Measurements from ENCODE around the gene TNFRSF4.

TNFRSF4 gene

DNA sequence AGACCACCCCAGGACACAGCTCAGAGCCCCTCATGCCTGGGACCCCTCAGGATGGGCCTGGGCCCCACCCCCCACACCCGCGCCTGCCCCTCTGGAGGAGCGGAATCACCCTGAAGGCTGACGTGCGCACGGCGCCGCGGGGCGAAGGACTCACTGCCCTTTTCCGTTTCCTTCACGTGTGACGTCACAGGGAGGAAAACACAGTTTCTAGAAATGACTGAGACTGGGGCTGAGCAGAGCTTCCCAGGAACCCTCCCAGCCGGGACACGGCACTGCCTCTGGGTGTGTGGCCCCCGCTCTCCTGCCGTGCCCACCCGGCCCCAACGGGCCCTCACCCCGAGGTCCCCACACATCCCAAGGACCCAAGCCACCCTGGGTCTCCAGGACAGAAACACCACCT is 5.4 kb upstream of the TNFRSF4 start:
- H3K4me1 ChIP-seq (ENCODE audit: control insufficient read depth, insufficient read depth, low read length): no peaks in the 10 kb centered on the region
- no peaks in the 10 kb centered on the region for H3K9me3 ChIP-seq (replicated peaks; ENCODE audit: low read length)
- H3K9ac ChIP-seq (ENCODE audit: low read depth, low read length): no peak overlapping the region
- no peaks in the 10 kb centered on the region for H3K27me3 ChIP-seq (ENCODE audit: control insufficient read depth, insufficient read depth, low read length)
- no peak overlapping the region for H3K4me3 ChIP-seq (ENCODE audit: low read length)
- peaks cover 64% of the 10 kb centered on the region for H3K36me3 ChIP-seq (ENCODE audit: insufficient read depth, low read length)
- no peak overlapping the region for H3K4me2 ChIP-seq (ENCODE audit: low read length)

DNA sequence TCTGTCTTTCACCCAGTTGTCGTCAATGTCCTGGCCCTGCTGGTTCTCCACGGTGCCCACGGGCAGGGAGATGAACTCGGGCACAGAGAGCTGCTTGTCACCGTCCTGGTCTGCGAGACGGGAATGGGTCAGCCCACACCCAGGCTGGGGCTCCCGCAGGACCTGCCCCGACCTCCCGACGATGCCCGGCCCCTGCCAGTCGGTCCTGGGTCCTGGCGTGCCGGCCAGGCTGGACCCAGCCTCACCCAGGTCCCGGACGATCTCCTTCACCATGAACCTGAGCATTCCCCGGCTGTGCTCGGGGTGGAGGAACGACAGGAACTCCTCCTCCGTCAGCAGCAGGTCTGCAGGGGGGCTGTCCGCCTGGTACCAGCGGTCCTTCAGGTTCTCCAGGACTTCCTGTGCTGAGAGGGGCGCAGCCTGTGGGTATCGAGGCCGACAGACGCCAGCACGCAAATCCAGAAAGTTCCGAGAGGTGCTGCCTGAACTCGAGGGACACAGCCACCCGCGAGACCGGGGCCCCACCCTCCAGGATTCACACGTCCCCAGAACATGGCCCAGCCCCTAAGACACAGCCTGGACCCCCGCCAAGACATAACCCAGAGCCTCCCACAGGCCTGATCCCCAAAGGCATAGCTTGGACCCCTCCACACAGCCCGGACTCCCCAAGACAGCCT is 4.7 kb upstream of the TNFRSF4 start:
- Histone ChIP-seq H3K27me3 (ENCODE audit: control insufficient read depth, insufficient read depth, low read length) (no peaks in the 10 kb centered on the region), H3K4me3 (ENCODE audit: low read length) (no peak overlapping the region), H3K4me1 (ENCODE audit: control insufficient read depth, insufficient read depth, low read length) (no peaks in the 10 kb centered on the region), H3K9ac (ENCODE audit: low read depth, low read length) (no peak overlapping the region), H3K36me3 (ENCODE audit: insufficient read depth, low read length) (peaks cover 62% of the 10 kb centered on the region), H3K9me3 (replicated peaks; ENCODE audit: low read length) (no peaks in the 10 kb centered on the region), H3K4me2 (ENCODE audit: low read length) (no peak overlapping the region)

DNA sequence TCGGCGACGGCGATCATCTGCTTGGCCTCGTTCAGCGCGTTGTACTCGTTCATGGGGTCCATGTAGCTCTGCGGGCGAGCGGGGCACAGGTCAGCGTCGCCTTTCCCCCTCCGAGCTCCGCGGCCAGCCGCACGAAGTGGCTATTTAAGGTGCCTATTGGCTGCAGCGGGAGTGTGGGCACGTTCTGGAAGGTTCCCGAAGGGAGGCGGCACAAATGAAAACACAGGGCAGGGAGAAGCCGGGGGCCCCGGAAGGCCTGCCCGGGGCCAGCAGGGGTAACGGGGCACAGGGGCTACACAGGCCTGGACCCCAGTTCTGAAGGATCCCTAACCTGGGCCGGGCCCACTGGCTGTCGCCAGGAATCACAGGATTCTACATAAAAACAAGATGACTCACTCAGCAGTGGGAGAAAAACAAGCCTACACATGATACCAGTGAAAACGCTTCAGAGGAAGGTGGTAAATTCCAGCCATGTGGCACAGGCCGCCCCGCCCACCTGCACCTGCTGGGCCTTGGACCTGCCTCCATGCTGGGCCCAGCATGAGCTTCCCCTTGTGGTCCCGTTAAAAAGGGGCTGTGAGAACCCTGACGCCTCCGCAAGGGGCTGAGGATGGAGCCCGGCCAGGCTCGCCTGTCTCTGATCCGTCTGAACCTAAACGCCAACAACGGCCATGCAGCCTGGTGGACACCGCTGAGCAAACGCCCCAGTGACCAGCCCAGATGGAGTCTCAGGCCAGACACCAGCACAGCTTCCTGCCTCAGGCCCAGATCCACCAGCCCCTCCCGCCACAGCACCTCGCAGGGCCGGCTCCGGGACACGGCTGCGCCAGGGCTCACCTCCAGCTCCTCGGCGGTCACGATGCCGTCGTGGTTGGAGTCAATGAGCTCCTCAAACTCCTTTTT is 3.9 kb upstream of the TNFRSF4 start:
- H3K4me2 ChIP-seq (ENCODE audit: low read length): no peak overlapping the region
- no peaks in the 10 kb centered on the region for H3K27me3 ChIP-seq (ENCODE audit: control insufficient read depth, insufficient read depth, low read length)
- no peaks in the 10 kb centered on the region for H3K9me3 ChIP-seq (replicated peaks; ENCODE audit: low read length)
- no peak overlapping the region for H3K4me3 ChIP-seq (ENCODE audit: low read length)
- H3K36me3 ChIP-seq (ENCODE audit: insufficient read depth, low read length): peaks cover 56% of the 10 kb centered on the region
- H3K9ac ChIP-seq (ENCODE audit: low read depth, low read length): no peak overlapping the region
- peaks cover 3% of the 10 kb centered on the region for H3K4me1 ChIP-seq (ENCODE audit: control insufficient read depth, insufficient read depth, low read length)

DNA sequence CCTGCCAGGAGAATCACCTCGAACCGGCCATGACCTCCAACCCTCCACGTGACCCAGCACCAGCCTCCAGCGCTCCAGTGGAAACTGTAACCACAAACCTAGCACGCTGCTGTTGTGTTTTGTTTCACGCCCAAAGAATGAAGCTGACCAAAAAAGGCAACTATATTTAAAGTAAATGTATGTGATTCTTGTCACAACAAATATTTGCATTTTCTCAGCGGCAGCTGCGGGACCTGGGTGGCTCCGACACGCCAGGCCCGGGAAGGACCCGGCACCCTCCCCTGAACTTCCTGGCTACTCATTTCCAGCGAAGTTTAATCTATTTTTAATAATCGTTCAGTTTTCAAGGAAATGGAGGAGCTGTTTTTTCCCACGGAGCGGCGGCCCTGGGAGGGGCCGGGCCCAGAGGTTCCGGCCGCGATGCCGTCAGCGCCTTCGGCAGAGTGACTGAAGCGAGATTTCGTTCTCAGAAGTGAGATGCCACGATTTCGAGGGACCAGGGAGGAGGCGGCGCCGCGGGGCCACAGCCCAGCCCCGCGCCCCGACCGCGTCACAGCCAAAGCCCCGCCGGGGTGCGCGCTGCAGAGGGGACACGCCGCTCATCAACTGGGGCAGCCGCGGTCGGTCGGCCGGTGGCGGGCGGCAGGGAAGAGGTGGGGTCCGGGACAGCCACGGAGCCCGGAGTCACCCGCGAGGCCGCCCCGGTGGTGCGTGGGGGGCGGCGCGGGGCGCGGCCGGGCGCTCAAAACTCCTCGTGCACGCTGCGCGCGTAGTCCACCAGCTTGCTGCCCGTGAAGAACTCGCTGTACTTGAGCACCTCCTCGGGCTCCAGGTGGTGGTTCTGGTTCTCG is 3.0 kb upstream of the TNFRSF4 start:
- Histone ChIP-seq H3K36me3 (ENCODE audit: insufficient read depth, low read length) (peaks cover 49% of the 10 kb centered on the region), H3K4me3 (ENCODE audit: low read length) (no peak overlapping the region)

DNA sequence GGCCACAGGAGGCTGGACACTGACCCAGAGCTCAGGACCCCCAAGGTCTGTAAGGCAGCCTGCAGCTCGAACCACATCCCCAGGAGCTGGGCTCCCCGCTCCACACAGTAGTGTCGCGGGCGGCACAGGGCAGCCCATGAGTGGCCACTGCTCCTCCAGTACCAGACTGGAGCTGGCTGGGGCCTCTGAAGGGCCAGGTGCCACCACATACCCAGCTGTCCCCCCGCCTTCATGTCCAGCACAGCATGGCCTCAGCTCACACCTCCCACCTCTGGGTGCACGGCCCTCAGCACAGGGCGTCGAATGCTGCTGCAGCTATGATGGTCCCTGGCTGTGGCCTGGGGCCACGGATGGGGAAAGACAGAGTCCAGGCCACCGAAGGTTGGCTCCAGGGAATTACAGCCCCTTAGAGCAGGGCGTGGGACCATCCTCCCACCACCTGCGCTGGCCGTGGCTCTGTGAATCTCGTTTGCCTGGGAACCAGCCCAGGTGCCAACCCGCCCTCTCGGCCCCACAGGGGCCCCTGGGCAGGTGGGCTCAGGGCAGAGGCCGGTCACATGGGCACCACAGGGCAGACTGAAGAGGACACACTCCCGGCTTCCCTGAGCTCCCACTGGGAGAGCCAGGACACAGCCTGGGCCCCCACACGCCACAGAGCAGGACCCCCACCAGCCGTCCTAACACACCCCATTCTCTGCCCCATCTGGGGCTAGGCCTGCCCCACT is 2.1 kb upstream of the TNFRSF4 start:
- H3K4me1 ChIP-seq (ENCODE audit: control insufficient read depth, insufficient read depth, low read length): peaks cover 7% of the 10 kb centered on the region
- no peaks in the 10 kb centered on the region for H3K27me3 ChIP-seq (ENCODE audit: control insufficient read depth, insufficient read depth, low read length)
- peaks cover 46% of the 10 kb centered on the region for H3K36me3 ChIP-seq (ENCODE audit: insufficient read depth, low read length)
- H3K9me3 ChIP-seq (replicated peaks; ENCODE audit: low read length): no peaks in the 10 kb centered on the region
- no peak overlapping the region for H3K4me3 ChIP-seq (ENCODE audit: low read length)
- no peak overlapping the region for H3K4me2 ChIP-seq (ENCODE audit: low read length)
- no peak overlapping the region for H3K9ac ChIP-seq (ENCODE audit: low read depth, low read length)

More for the DNA sequence above, 3.0 kb upstream of the TNFRSF4 start:
- H3K4me1 ChIP-seq (ENCODE audit: control insufficient read depth, insufficient read depth, low read length): peaks cover 7% of the 10 kb centered on the region
- no peak overlapping the region for H3K4me2 ChIP-seq (ENCODE audit: low read length)
- no peaks in the 10 kb centered on the region for H3K9me3 ChIP-seq (replicated peaks; ENCODE audit: low read length)
- no peaks in the 10 kb centered on the region for H3K27me3 ChIP-seq (ENCODE audit: control insufficient read depth, insufficient read depth, low read length)
- no peak overlapping the region for H3K9ac ChIP-seq (ENCODE audit: low read depth, low read length)

DNA sequence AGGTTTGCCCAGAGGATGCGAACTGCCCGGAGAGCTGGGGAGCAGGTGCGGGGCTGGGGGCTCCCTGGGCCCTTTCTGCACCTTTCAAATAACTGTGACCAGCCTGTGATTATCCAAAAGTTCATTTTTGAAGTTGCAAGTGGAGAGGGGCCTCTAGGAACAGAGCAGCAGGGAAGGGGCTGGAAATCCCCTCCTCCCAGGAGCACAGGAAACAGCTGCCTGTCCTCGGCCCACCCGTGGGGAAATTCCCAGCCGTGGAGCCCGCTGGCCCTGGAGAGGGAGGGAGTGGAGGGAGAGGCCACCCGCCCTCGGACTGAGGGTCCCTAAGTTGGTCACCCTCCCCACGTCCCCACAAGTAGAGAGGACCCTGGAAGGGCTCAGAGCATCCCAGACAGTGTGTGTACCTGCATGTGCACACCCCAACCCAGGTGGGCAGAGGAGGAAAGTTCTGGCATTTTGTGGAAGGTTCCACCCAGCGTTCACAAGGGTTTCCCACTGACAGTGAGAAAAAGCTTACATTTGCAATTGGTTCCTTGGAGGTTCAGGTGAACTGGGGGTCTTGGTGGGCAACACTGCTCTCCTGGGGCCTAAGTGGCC is 1.2 kb upstream of the TNFRSF4 start:
- Histone ChIP-seq H3K9ac (ENCODE audit: low read depth, low read length) (no peak overlapping the region), H3K4me3 (ENCODE audit: low read length) (no peak overlapping the region), H3K4me1 (ENCODE audit: control insufficient read depth, insufficient read depth, low read length) (peaks cover 7% of the 10 kb centered on the region), H3K4me2 (ENCODE audit: low read length) (no peak overlapping the region), H3K27me3 (ENCODE audit: control insufficient read depth, insufficient read depth, low read length) (no peaks in the 10 kb centered on the region), H3K9me3 (replicated peaks; ENCODE audit: low read length) (no peaks in the 10 kb centered on the region), H3K36me3 (ENCODE audit: insufficient read depth, low read length) (peaks cover 38% of the 10 kb centered on the region)

DNA sequence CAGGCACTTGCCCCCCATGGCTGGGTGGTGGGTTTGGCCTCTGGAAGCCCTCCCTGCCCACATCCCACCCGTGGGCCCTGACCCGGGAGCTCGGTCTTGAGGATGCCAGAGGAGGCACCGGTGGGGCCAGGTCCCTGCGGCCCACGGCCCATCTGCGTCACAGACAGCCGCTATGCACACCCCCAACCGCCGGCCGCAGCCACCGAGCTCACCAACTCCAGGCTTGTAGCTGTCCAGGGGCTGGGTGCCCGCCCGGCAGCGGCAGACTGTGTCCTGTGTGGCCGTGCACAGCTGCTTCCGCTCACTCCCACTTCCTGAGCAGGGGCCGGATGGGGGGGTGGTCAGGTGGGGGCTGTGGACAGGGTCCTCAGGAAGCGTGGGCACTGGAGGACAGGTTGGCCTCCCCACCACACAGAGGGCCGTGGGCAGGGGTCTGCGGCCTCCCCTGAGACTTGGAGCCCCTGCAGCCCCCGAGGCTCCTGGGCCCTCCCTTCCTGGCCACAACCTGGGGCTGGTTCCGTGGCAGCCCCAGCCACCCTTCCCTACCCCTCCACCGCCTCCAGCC is 1.1 kb downstream of the TNFRSF4 start:
- Histone ChIP-seq H3K27me3 (ENCODE audit: control insufficient read depth, insufficient read depth, low read length) (no peaks in the 10 kb centered on the region), H3K9ac (ENCODE audit: low read depth, low read length) (no peak overlapping the region), H3K9me3 (replicated peaks; ENCODE audit: low read length) (no peaks in the 10 kb centered on the region), H3K4me1 (ENCODE audit: control insufficient read depth, insufficient read depth, low read length) (peaks cover 20% of the 10 kb centered on the region), H3K36me3 (ENCODE audit: insufficient read depth, low read length) (peaks cover 22% of the 10 kb centered on the region), H3K4me2 (ENCODE audit: low read length) (peak overlapping the region; percentile 52), H3K4me3 (ENCODE audit: low read length) (no peak overlapping the region)

DNA sequence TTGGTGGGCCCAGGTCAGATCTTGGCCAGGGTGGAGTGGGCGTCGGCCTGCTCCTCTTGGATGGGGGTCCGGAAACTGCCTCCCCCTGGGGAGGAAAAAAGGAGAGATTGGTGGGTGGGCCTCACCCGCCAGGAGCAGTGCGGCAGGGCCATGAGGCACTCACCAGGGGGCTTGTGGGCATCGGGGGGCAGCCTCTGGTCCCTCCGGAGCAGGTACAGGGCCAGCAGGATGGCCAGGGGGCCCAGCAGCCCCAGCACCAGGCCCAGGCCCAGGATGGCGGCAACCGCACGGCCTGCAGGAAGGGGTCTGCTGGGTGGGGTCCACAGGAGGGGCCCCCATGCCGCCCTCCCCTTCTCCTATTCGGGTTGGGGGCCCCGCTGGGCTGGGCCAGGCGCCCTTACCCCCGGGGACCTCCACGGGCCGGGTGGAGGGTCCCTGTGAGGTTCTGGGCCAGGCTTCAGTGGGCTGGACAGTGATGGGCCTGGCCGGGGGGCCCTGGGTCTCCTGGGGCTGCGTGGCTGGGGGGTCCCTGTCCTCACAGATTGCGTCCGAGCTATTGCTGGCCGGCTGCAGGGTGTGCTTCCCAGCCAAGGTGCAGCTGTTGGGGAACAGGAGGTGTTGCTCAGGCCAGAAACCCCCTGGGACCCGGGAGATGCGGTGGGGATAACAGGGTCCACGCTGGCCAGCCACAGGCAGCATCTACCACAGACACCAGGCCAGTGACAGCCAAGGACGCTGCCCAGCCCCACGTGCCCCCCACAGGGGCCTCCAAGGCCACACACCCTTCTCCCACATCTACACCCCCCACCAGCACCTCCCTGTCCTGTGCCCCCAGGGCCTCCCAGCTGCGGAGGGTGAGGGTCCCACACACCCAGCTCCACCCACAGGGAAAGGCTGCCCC is 2.2 kb downstream of the TNFRSF4 start:
- peaks cover 13% of the 10 kb centered on the region for H3K36me3 ChIP-seq (ENCODE audit: insufficient read depth, low read length)
- no peaks in the 10 kb centered on the region for H3K9me3 ChIP-seq (replicated peaks; ENCODE audit: low read length)
- no peak overlapping the region for H3K4me2 ChIP-seq (ENCODE audit: low read length)
- H3K4me3 ChIP-seq (ENCODE audit: low read length): no peak overlapping the region
- peaks cover 5% of the 10 kb centered on the region for H3K27me3 ChIP-seq (ENCODE audit: control insufficient read depth, insufficient read depth, low read length)
- peaks cover 23% of the 10 kb centered on the region for H3K4me1 ChIP-seq (ENCODE audit: control insufficient read depth, insufficient read depth, low read length)
- H3K9ac ChIP-seq (ENCODE audit: low read depth, low read length): no peak overlapping the region

DNA sequence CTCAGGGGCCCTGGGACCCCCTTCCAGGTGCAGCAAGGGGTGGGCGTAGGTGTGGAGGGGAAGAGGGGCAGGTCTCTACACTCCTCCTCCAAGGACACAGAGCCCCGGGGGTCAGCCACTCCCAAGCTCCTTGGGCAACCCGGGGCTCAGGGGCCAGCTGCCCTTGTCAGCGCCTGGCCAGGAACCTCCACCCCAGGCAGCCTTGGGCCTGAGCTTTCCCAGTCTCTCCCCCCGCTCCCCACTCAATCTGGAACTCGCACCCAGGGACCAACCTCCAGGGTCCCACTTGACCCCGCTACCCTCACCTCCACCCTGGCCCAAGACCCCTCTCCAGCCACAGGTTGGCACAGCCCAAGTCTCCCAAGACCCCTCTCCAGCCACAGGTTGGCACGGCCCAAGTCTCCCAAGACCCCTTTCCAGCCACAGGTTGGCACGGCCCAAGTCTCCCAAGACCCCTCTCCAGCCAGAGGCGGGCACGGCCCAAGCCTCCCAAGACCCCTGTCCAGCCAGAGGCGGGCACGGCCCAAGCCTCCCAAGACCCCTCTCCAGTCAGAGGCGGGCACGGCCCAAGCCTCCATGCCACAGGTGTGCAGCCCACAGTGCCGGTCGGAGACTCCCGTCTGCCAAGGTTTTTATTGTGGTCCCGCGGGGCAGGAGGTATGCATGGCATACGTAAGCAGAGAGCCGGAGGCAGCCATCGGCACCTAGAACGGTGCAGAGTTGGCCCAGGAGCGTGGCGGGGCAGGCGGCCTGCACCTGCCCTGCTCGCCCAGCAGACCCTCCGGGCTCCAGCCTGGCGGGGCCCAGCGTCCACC is 3.0 kb downstream of the TNFRSF4 start:
- no peak overlapping the region for H3K4me3 ChIP-seq (ENCODE audit: low read length)
- H3K9ac ChIP-seq (ENCODE audit: low read depth, low read length): no peak overlapping the region
- H3K9me3 ChIP-seq (replicated peaks; ENCODE audit: low read length): no peaks in the 10 kb centered on the region
- peaks cover 31% of the 10 kb centered on the region for H3K4me1 ChIP-seq (ENCODE audit: control insufficient read depth, insufficient read depth, low read length)
- H3K4me2 ChIP-seq (ENCODE audit: low read length): no peak overlapping the region
- H3K36me3 ChIP-seq (ENCODE audit: insufficient read depth, low read length): peaks cover 8% of the 10 kb centered on the region
- H3K27me3 ChIP-seq (ENCODE audit: control insufficient read depth, insufficient read depth, low read length): peaks cover 14% of the 10 kb centered on the region
